ENCODE measurements around the gene SLIT3.

- no peak for TF ChIP-seq HIC1 (tag by site-specific recombination; IDR thresholded peaks at IDR 0.05)
- no peak for TF ChIP-seq ZNF26 (tag by site-specific recombination; IDR thresholded peaks at IDR 0.05)
- no peak for TF ChIP-seq ZBTB17 (tag by site-specific recombination; IDR thresholded peaks at IDR 0.05)
Observed at GRCh38 chr5:168843277-168844015, 457.5 kb downstream of the SLIT3 start.
